HG03575 (cell line): ENCODE data around the gene PIAS4.

Experiments
- ATAC-seq: cut with Tn5 transposase; IDR thresholded peaks from one replicate; pipeline ENCODE4 v1.9.1; 2021; ENCODE audit not compliant: unreplicated experiment, insufficient number of reproducible peaks, low FRiP score; ENCODE audit errors: extremely low read depth

The PIAS4 gene

GRCh38 chr19:4015705-4016402 lies 8.3 kb downstream of the PIAS4 start:
- ATAC-seq, result no peak

- ATAC-seq, result no peak
These were observed 8.9 kb downstream of the PIAS4 start for GRCh38 chr19:4016486-4016885.

- no peak for ATAC-seq
These were observed 9.5 kb downstream of the PIAS4 start for GRCh38 chr19:4016903-4017638.

- no peak for ATAC-seq
These were observed 10.6 kb downstream of the PIAS4 start for GRCh38 chr19:4018140-4018613.

GRCh38 chr19:4018775-4019504 lies 11.4 kb downstream of the PIAS4 start:
- no peak for ATAC-seq

GRCh38 chr19:4019578-4019977 lies 12.0 kb downstream of the PIAS4 start:
- no peak for ATAC-seq

- no peak for ATAC-seq
These were observed 16.3 kb downstream of the PIAS4 start for GRCh38 chr19:4023600-4024398.

GRCh38 chr19:4025317-4025716 lies 17.8 kb downstream of the PIAS4 start:
- ATAC-seq, result no peak

- no peak for ATAC-seq
These were observed 19.6 kb downstream of the PIAS4 start for GRCh38 chr19:4027146-4027545.

- ATAC-seq, result no peak
These were observed 21.1 kb downstream of the PIAS4 start for GRCh38 chr19:4028334-4029246.

GRCh38 chr19:4029247-4029614 lies 21.7 kb downstream of the PIAS4 start:
- no peak for ATAC-seq

GRCh38 chr19:4030552-4030951 lies 23.0 kb downstream of the PIAS4 start:
- no peak for ATAC-seq

- ATAC-seq, result no peak
These were observed 23.4 kb downstream of the PIAS4 start for GRCh38 chr19:4030981-4031380.

GRCh38 chr19:4031420-4031819 lies 23.9 kb downstream of the PIAS4 start:
- no peak for ATAC-seq

GRCh38 chr19:4032436-4032835 lies 24.9 kb downstream of the PIAS4 start:
- ATAC-seq, result no peak

GRCh38 chr19:4033028-4033956 lies 25.8 kb downstream of the PIAS4 start:
- no peak for ATAC-seq
